GM12878 (cell line): ENCODE measurements around the gene NPR3. TPM values are rescaled to one million over a fixed set of nuclear protein-coding genes. Genes with fewer than 3 reads are reported as not detected.

ENCODE experiments used
- ATAC-seq: fragments of 200-7000 bp; cut with Tn5 transposase; 3 replicates; pipeline ENCODE4 v1.9.1; 2020; ENCODE audit warnings: mild to moderate bottlenecking, moderate library complexity
- BruUV-seq: library from RNA; stranded (reverse); fragments of 400-500 nt; replicated peaks from 2 replicates; lab custom pipeline; 2021; lab: Mats Ljungman, UMichigan
- CTCF ChIA-PET: fragments of 300-600 bp; sonication (Branson Sonifier 250); formaldehyde crosslinking; extraction: SDS; loops from one replicate; lab custom pipeline; 2021; ENCODE audit warnings: inconsistent platforms; lab: Yijun Ruan, JAX
- POLR2A ChIA-PET: fragments of 350-600 bp; formaldehyde crosslinking; extraction: SDS; loops from one replicate; lab custom pipeline; 2021; ENCODE audit warnings: inconsistent platforms; lab: Charles Lee
- RAD21 ChIA-PET: fragments of 300-600 bp; sonication (Branson Sonifier 250); formaldehyde crosslinking; loops from one replicate; lab custom pipeline; 2023; ENCODE audit warnings: antibody characterized with exemption; ENCODE audit not compliant: unreplicated experiment; lab: Charles Lee
- SMC1A ChIA-PET: fragments of 300-600 bp; sonication (Branson Sonifier 250); formaldehyde crosslinking; loops from one replicate; lab custom pipeline; 2023; ENCODE audit not compliant: unreplicated experiment, uncharacterized antibody; lab: Charles Lee
- DNase-seq: peaks from one replicate; pipeline ENCODE4 v3.0.0-alpha.2; 2011; ENCODE audit warnings: low read depth, low spot score
- FAIRE-seq: peaks from 3 replicates; lab custom pipeline; 2011; peaks lifted over from hg19 to GRCh38; lab: Jason Lieb, UNC
- H2AFZ ChIP-seq: 2 replicates; pipeline ENCODE4 v1.6.0; 2011; ENCODE audit warnings: low read depth, low read length, control low read depth; ENCODE audit not compliant: control insufficient read depth
- H3K27ac ChIP-seq: 2 replicates; pipeline ENCODE4 v1.5.1; 2011; ENCODE audit warnings: control low read depth; ENCODE audit not compliant: control insufficient read depth, insufficient read depth
- H3K27me3 ChIP-seq, 2 experiments: replicated peaks in 1 of 2; 2 replicates each; pipeline versions ENCODE4 v1.6.0 to v1.6.1; 2011; ENCODE audit warnings: low read length in 1 of 2; ENCODE audit not compliant: control insufficient read depth in 2 of 2, insufficient read depth in 2 of 2
- H3K36me3 ChIP-seq, 2 experiments: 2 replicates each; pipeline ENCODE4 v1.5.1; 2011; ENCODE audit warnings: low read length in 1 of 2; ENCODE audit not compliant: control insufficient read depth in 2 of 2, insufficient read depth in 2 of 2
- H3K4me1 ChIP-seq: 2 replicates; pipeline ENCODE4 v1.6.1; 2011; ENCODE audit warnings: mild to moderate bottlenecking, low read length, moderate library complexity, mixed read lengths; ENCODE audit not compliant: control insufficient read depth, insufficient read depth
- H3K4me2 ChIP-seq: 2 replicates; pipeline ENCODE4 v1.6.0; 2011; ENCODE audit warnings: control low read depth; ENCODE audit not compliant: control insufficient read depth, insufficient read depth
- H3K4me3 ChIP-seq: fragments of 200-600 bp; sonication (generic); 2 replicates; pipeline ENCODE4 v1.5.1; 2016
- H3K79me2 ChIP-seq: 2 replicates; pipeline ENCODE4 v1.6.0; 2011; ENCODE audit warnings: low read length; ENCODE audit not compliant: control insufficient read depth, insufficient read depth
- H3K9ac ChIP-seq: 2 replicates; pipeline ENCODE4 v1.8.0; 2011; ENCODE audit warnings: low read length, control low read depth, mixed read lengths; ENCODE audit not compliant: control insufficient read depth, insufficient read depth
- H3K9me3 ChIP-seq: replicated peaks from 3 replicates; pipeline ENCODE4 v1.5.1; 2011; ENCODE audit warnings: mild to moderate bottlenecking, low read length; ENCODE audit not compliant: control insufficient read depth, insufficient read depth
- H4K20me1 ChIP-seq: 2 replicates; pipeline ENCODE4 v1.6.0; 2011; ENCODE audit not compliant: control insufficient read depth, insufficient read depth
- ASH2L ChIP-seq: fragments of 300-600, 200-600 bp; sonication (generic); IDR thresholded peaks from 2 replicates; pipeline ENCODE4 v1.6.1; 2017; ENCODE audit warnings: low read depth, mild to moderate bottlenecking, borderline replicate concordance
- ATF7 ChIP-seq: fragments of 450-650 bp; IDR thresholded peaks from 2 replicates; pipeline ENCODE4 v1.6.1; 2016; ENCODE audit warnings: low read depth, mild to moderate bottlenecking
- ELK1 ChIP-seq: IDR thresholded peaks from 2 replicates; pipeline ENCODE4 v1.6.1; 2012; ENCODE audit warnings: low read depth, low read length, improper control_type of control experiment
- HCFC1 ChIP-seq: fragments of 150-350 bp; IDR thresholded peaks from 2 replicates; pipeline ENCODE4 v1.6.1; 2014; ENCODE audit warnings: low read length
- HDAC2 ChIP-seq: fragments of 200-600 bp; sonication (generic); IDR thresholded peaks from 2 replicates; pipeline ENCODE4 v1.6.1; 2017
- JUND ChIP-seq: IDR thresholded peaks from 2 replicates; pipeline ENCODE4 v1.6.1; 2012; ENCODE audit warnings: low read depth, mild to moderate bottlenecking, low read length, improper control_type of control experiment, moderate library complexity
- SREBF2 ChIP-seq: IDR thresholded peaks from 2 replicates; pipeline ENCODE4 v1.6.1; 2012; ENCODE audit warnings: mild to moderate bottlenecking, low read length
- ZNF687 ChIP-seq: fragments of 450-650 bp; IDR thresholded peaks from 2 replicates; pipeline ENCODE4 v1.6.1; 2017; ENCODE audit warnings: mild to moderate bottlenecking, moderate library complexity
- WGBS: methylation state at CpG from one replicate; pipeline ENCODE4 v1.1.6; 2016; ENCODE audit warnings: low lambda C conversion rate; ENCODE audit not compliant: insufficient replicate concordance, insufficient coverage; ENCODE audit errors: missing lambda C conversion rate; 5-methylcytosine and 5-hydroxymethylcytosine counted together
- in situ Hi-C: fragments of 300-500 bp; cut with MboI; formaldehyde crosslinking; loops from 9 replicates; pipeline ENCODE4 v1.14.3; 2018; ENCODE audit warnings: mixed read lengths
- intact Hi-C: fragments of 100-400 bp; cut with micrococcal nuclease; formaldehyde crosslinking; loops from one replicate; pipeline ENCODE4 v1.14.2; 2022; ENCODE audit not compliant: unreplicated experiment
- polyA plus RNA-seq, 11 experiments: library from polyadenylated mRNA; depleted of rRNA in 4 of 11; unstranded in 6 of 11; stranded (reverse) in 5 of 11; fragments of >200 nt; fragmentation: Nextera tagmentation in 4 of 11; fragmentation: Illumina TruSeq in 1 of 11; extraction: Ambion mirVana in 4 of 11; extraction: Trizol in 1 of 11; gene quantifications; 1 replicate in 1 of 11; 2 replicates in 10 of 11; pipeline versions ENCODE4 v1.2.1 to v1.2.3, GENCODE V29; 2011 to 2016; ENCODE audit warnings: inconsistent platforms in 2 of 11, missing spikeins in 2 of 11, low read depth in 1 of 11
- total RNA-seq, 4 experiments: library from RNA; depleted of rRNA in 3 of 4; stranded (reverse); fragments of >200 nt in 3 of 4; fragmentation: Illumina TruSeq in 1 of 4; extraction: Trizol in 1 of 4; gene quantifications; 2 replicates each; pipeline versions ENCODE4 v1.2.1 to v1.2.3, GENCODE V29; 2013 to 2021
- TF ChIP-seq, protein P1 (sequence below): fragments of 150-350 bp; IDR thresholded peaks from 2 replicates; pipeline ENCODE4 v1.6.1; 2016; ENCODE audit warnings: low read depth, low read length

NPR3 gene
- total and polyA plus RNA-seq, 10 of the 15 experiments (the other 5 are each of a cell fraction or from before 2014, with no cell fraction given) = 0.01 to 0.37 (median 0.14) TPM; not detected in 7

DNA sequence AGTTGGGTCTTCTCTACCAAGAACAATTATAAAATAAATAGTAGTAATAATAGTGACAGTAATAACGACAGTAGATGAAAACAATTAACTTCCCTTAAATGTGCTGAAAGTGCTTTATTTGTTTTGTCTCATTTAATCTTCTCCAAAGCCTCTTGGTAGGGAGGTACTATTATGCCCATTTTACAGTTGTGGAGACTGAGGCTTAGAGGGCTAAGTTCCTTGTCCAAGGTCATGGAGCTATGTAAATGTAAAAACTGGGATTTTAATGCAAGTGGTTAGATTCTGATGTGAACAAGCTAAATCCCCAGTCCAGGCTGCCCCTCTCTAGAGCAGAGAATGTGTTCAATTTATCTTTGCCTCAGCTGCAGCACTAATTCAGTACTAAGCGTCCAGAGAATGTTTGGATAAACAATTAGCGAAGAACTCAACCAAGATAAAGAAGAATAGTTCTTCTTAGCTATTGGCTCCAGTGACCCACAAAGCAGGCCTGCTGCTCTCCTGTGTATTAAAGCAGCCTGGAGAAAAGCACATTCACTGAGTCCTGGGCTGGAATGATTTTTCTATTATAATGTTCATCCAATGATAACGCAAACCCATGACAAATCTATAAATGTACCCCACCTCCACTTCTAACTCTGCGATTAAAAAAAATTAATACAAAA is 68.8 kb downstream of the NPR3 start:
- ChIA-PET RAD21 (no interaction called here), CTCF (no interaction called here), SMC1A (no interaction called here), POLR2A (no interaction called here)
- Histone ChIP-seq H3K9me3 (no peaks in the 10 kb centered on the region), H3K36me3 (no peaks in the 10 kb centered on the region), H3K27me3 (no peaks in the 10 kb centered on the region), H3K4me1 (no peaks in the 10 kb centered on the region), H3K9ac (no peak overlapping the region), H4K20me1 (no peaks in the 10 kb centered on the region), H3K79me2 (no peaks in the 10 kb centered on the region), H3K4me2 (no peak overlapping the region), H3K4me3 (no peak overlapping the region), H2AFZ (no peak overlapping the region), H3K27ac (no peak overlapping the region)
- in situ Hi-C loops (no loop called here), intact Hi-C loops (no loop called here)
- WGBS = 37% methylated on average over 5 of the region's 5 CpGs
- TF ChIP-seq HDAC2 = no peak
- TF ChIP-seq ASH2L = no peak
- no peak for FAIRE-seq
- no peak for ATAC-seq
- DNase-seq = no peak
- no TSS peak for BruUV-seq

GRCh38 chr5:32780508-32780919 is 69.4 kb downstream of the NPR3 start:
- Histone ChIP-seq H3K4me1 (no peaks in the 10 kb centered on the region), H3K27me3 (no peaks in the 10 kb centered on the region), H3K27ac (no peak overlapping the region), H3K36me3 (no peaks in the 10 kb centered on the region), H3K9ac (no peak overlapping the region), H3K79me2 (no peaks in the 10 kb centered on the region), H2AFZ (no peak overlapping the region), H3K9me3 (no peaks in the 10 kb centered on the region), H3K4me3 (no peak overlapping the region), H3K4me2 (no peak overlapping the region), H4K20me1 (no peaks in the 10 kb centered on the region)
- FAIRE-seq (no peak), DNase-seq (no peak), ATAC-seq (no peak)
- POLR2A ChIA-PET = no interaction called here
- intact Hi-C loops (no loop called here), in situ Hi-C loops (no loop called here)
- no TSS peak for BruUV-seq
- SMC1A ChIA-PET = no interaction called here
- RAD21 ChIA-PET = no interaction called here
- CTCF ChIA-PET = no interaction called here
- WGBS = 34% methylated on average over 10 of the region's 10 CpGs
- no peak for TF ChIP-seq ELK1
- TF ChIP-seq HCFC1 = no peak
- no peak for TF ChIP-seq ATF7
- TF ChIP-seq JUND = no peak
- no peak for TF ChIP-seq SREBF2
- TF ChIP-seq, protein P1, sequence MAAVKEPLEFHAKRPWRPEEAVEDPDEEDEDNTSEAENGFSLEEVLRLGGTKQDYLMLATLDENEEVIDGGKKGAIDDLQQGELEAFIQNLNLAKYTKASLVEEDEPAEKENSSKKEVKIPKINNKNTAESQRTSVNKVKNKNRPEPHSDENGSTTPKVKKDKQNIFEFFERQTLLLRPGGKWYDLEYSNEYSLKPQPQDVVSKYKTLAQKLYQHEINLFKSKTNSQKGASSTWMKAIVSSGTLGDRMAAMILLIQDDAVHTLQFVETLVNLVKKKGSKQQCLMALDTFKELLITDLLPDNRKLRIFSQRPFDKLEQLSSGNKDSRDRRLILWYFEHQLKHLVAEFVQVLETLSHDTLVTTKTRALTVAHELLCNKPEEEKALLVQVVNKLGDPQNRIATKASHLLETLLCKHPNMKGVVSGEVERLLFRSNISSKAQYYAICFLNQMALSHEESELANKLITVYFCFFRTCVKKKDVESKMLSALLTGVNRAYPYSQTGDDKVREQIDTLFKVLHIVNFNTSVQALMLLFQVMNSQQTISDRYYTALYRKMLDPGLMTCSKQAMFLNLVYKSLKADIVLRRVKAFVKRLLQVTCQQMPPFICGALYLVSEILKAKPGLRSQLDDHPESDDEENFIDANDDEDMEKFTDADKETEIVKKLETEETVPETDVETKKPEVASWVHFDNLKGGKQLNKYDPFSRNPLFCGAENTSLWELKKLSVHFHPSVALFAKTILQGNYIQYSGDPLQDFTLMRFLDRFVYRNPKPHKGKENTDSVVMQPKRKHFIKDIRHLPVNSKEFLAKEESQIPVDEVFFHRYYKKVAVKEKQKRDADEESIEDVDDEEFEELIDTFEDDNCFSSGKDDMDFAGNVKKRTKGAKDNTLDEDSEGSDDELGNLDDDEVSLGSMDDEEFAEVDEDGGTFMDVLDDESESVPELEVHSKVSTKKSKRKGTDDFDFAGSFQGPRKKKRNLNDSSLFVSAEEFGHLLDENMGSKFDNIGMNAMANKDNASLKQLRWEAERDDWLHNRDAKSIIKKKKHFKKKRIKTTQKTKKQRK = no peak
- TF ChIP-seq ZNF687 = no peak
